ENCODE data around the gene COX11.

Gene COX11

DNA sequence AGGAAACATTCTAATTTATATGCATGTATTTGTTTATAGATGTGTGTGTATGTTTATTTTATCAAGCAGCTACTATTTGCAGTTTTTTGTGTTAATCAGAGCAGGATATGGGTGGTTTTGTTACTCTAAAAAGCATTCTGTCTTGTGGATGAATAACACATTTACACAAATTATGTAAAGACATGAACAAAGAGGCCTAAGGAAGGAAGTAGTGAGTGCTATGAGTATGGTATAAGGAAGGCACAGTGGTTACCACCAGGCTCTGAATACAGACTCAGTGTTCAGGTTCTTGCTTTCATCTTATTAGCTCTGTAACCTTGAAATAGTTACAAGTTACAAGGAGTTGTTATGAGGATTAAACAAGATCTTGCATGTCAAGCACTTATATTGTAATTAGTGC, 34.0 kb upstream of the COX11 start:
- Histone ChIP-seq H3K79me2 (ENCODE audit: insufficient read depth, low read length) (no peaks in the 10 kb centered on the region), H3K27me3 (ENCODE audit: insufficient read depth, low read length, poor library complexity, severe bottlenecking) (no peaks in the 10 kb centered on the region), H3K36me3 (ENCODE audit: insufficient read depth, low read length) (no peaks in the 10 kb centered on the region), H3K4me3 (ENCODE audit: low read length, poor library complexity, severe bottlenecking) (no peak overlapping the region), H3F3A (ENCODE audit: low read depth) (no peaks in the 10 kb centered on the region), H3K4me2 (ENCODE audit: low read depth, low read length, poor library complexity, severe bottlenecking) (no peak overlapping the region), H3K4me1 (ENCODE audit: insufficient read depth, low read length, poor library complexity, severe bottlenecking) (peaks cover 7% of the 10 kb centered on the region), H2AFZ (ENCODE audit: low read length) (no peak overlapping the region), H3K9me2 (replicated peaks; ENCODE audit: low read depth, low read length) (no peaks in the 10 kb centered on the region), H4K20me1 (ENCODE audit: insufficient read depth, low read length, poor library complexity, severe bottlenecking) (no peaks in the 10 kb centered on the region), H3K9ac (ENCODE audit: low read depth, low read length, poor library complexity, severe bottlenecking) (no peak overlapping the region), H3K9me3 (ENCODE audit: insufficient read depth, low read depth, low read length) (no peaks in the 10 kb centered on the region)
- TF ChIP-seq, protein P1, sequence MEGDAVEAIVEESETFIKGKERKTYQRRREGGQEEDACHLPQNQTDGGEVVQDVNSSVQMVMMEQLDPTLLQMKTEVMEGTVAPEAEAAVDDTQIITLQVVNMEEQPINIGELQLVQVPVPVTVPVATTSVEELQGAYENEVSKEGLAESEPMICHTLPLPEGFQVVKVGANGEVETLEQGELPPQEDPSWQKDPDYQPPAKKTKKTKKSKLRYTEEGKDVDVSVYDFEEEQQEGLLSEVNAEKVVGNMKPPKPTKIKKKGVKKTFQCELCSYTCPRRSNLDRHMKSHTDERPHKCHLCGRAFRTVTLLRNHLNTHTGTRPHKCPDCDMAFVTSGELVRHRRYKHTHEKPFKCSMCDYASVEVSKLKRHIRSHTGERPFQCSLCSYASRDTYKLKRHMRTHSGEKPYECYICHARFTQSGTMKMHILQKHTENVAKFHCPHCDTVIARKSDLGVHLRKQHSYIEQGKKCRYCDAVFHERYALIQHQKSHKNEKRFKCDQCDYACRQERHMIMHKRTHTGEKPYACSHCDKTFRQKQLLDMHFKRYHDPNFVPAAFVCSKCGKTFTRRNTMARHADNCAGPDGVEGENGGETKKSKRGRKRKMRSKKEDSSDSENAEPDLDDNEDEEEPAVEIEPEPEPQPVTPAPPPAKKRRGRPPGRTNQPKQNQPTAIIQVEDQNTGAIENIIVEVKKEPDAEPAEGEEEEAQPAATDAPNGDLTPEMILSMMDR (conservative IDR thresholded peaks at IDR 0.05; ENCODE audit: low read length) = no peak
- no peak for TF ChIP-seq EZH2phosphoT487 (IDR thresholded peaks at IDR 0.05; ENCODE audit: borderline replicate concordance)

DNA sequence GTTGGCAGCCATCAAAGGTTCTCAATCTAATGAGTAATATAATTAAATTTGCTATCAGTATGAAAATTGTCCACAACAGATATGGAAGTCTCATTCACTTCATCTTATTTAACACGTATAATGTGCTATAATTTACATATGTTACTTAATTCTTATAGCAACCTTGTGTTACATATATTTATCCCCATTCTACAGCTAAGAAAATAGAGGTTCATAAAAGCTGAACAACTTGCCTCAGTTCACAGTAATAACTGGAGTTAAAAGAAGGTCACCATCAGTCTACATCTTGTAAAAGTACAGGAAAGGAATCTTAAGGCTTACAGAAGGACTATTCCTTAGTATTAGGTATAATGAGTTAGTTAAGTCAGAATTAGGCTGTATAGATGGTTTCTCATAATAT, 28.0 kb upstream of the COX11 start:
- H3K79me2 ChIP-seq (ENCODE audit: insufficient read depth, low read length) = no peaks in the 10 kb centered on the region
- no peak overlapping the region for H3K4me3 ChIP-seq (ENCODE audit: low read length, poor library complexity, severe bottlenecking)
- no peaks in the 10 kb centered on the region for H3K9me2 ChIP-seq (replicated peaks; ENCODE audit: low read depth, low read length)
- H2AFZ ChIP-seq (ENCODE audit: low read length) = no peak overlapping the region
- H3K9me3 ChIP-seq (ENCODE audit: insufficient read depth, low read depth, low read length) = no peaks in the 10 kb centered on the region
- H3K4me1 ChIP-seq (ENCODE audit: insufficient read depth, low read length, poor library complexity, severe bottlenecking) = no peaks in the 10 kb centered on the region
- H4K20me1 ChIP-seq (ENCODE audit: insufficient read depth, low read length, poor library complexity, severe bottlenecking) = no peaks in the 10 kb centered on the region
- H3K36me3 ChIP-seq (ENCODE audit: insufficient read depth, low read length) = no peaks in the 10 kb centered on the region
- H3F3A ChIP-seq (ENCODE audit: low read depth) = no peaks in the 10 kb centered on the region
- no peak overlapping the region for H3K4me2 ChIP-seq (ENCODE audit: low read depth, low read length, poor library complexity, severe bottlenecking)
- H3K27me3 ChIP-seq (ENCODE audit: insufficient read depth, low read length, poor library complexity, severe bottlenecking) = no peaks in the 10 kb centered on the region
- TF ChIP-seq, protein P1 (conservative IDR thresholded peaks at IDR 0.05; ENCODE audit: low read length) = no peak
- TF ChIP-seq EZH2phosphoT487 (IDR thresholded peaks at IDR 0.05; ENCODE audit: borderline replicate concordance) = no peak
- H3K9ac ChIP-seq (ENCODE audit: low read depth, low read length, poor library complexity, severe bottlenecking) = no peak overlapping the region

- H3K9me3 ChIP-seq (ENCODE audit: insufficient read depth, low read depth, low read length) = no peaks in the 10 kb centered on the region
- H3F3A ChIP-seq (ENCODE audit: low read depth) = no peaks in the 10 kb centered on the region
- H3K4me3 ChIP-seq (ENCODE audit: low read length, poor library complexity, severe bottlenecking) = no peak overlapping the region
- no peaks in the 10 kb centered on the region for H3K79me2 ChIP-seq (ENCODE audit: insufficient read depth, low read length)
- H3K36me3 ChIP-seq (ENCODE audit: insufficient read depth, low read length) = no peaks in the 10 kb centered on the region
- no peaks in the 10 kb centered on the region for H4K20me1 ChIP-seq (ENCODE audit: insufficient read depth, low read length, poor library complexity, severe bottlenecking)
- H3K9ac ChIP-seq (ENCODE audit: low read depth, low read length, poor library complexity, severe bottlenecking) = no peak overlapping the region
- H3K9me2 ChIP-seq (replicated peaks; ENCODE audit: low read depth, low read length) = no peaks in the 10 kb centered on the region
- H2AFZ ChIP-seq (ENCODE audit: low read length) = no peak overlapping the region
- no peak overlapping the region for H3K4me2 ChIP-seq (ENCODE audit: low read depth, low read length, poor library complexity, severe bottlenecking)
- no peaks in the 10 kb centered on the region for H3K4me1 ChIP-seq (ENCODE audit: insufficient read depth, low read length, poor library complexity, severe bottlenecking)
- no peaks in the 10 kb centered on the region for H3K27me3 ChIP-seq (ENCODE audit: insufficient read depth, low read length, poor library complexity, severe bottlenecking)
- TF ChIP-seq, protein P1 (conservative IDR thresholded peaks at IDR 0.05; ENCODE audit: low read length) = peak; percentile 74
- no peak for TF ChIP-seq EZH2phosphoT487 (IDR thresholded peaks at IDR 0.05; ENCODE audit: borderline replicate concordance)
These were observed 24.6 kb upstream of the COX11 start for GRCh38 chr17:54992797-54993639.
